ENCODE measurements around the gene WASF3.

Gene WASF3

GRCh38 chr13:26529441-26529840, 28.0 kb upstream of the WASF3 start:
- no peak for TF ChIP-seq CTCF (IDR thresholded peaks at IDR 0.05; ENCODE audit: insufficient read depth, low read length, missing control alignments)
- ChIA-PET POLR2A (no interaction called here), CTCF (interaction anchor here (1.3 kb wide), 1 partner anchor 344 kb away, joined by 6 read pairs; no protein-coding TSS in a partner anchor)
- H3K4me3 ChIP-seq (ENCODE audit: low read depth, low read length), result no peak overlapping the region
- peak; percentile 1 for DNase-seq (ENCODE audit: low read depth, low spot score)

GRCh38 chr13:26531742-26532141, 25.7 kb upstream of the WASF3 start:
- CTCF ChIA-PET, result no interaction called here
- POLR2A ChIA-PET, result no interaction called here
- DNase-seq (ENCODE audit: low read depth, low spot score), result no peak
- no peak for TF ChIP-seq CTCF (IDR thresholded peaks at IDR 0.05; ENCODE audit: insufficient read depth, low read length, missing control alignments)
- H3K4me3 ChIP-seq (ENCODE audit: low read depth, low read length), result no peak overlapping the region

GRCh38 chr13:26534036-26534726, 23.3 kb upstream of the WASF3 start:
- no peak for TF ChIP-seq CTCF (IDR thresholded peaks at IDR 0.05; ENCODE audit: insufficient read depth, low read length, missing control alignments)
- no peak for DNase-seq (ENCODE audit: low read depth, low spot score)
- H3K4me3 ChIP-seq (ENCODE audit: low read depth, low read length), result no peak overlapping the region
- POLR2A ChIA-PET, result no interaction called here
- CTCF ChIA-PET, result interaction anchor here (0.8 to 1.2 kb wide), 2 partner anchors 37 to 164 kb away, joined by 3 read pairs; no protein-coding TSS in a partner anchor

- POLR2A ChIA-PET, result no interaction called here
Observed at GRCh38 chr13:26538363-26539317, 18.8 kb upstream of the WASF3 start.

DNA sequence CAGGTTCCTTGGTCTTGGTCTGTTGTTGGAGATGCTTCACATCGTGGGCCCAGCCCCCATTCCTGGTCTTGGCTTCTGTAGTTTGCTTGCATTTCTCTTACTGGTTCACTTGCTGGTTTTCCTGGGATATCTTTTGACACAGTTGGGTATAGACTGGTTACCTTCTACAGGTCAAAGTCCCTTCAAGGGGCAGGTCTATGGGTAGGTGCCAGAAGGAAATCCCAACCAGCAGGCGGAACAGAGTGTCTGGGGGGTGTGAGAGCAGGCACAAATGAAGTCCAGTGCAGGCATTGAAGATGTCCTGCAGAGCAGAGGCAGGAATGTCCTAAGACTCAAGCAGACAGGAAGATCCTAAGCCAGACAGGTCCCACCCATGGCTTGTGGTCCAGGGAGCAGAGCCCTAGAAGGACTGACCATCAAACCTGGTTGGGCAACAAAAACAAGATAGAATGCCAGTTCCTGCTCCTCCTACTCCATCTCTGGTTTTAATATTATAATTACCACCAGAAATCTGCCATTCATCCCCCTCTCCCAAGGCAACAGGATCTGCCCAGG, 17.7 kb upstream of the WASF3 start:
- H3K4me3 ChIP-seq (ENCODE audit: low read depth, low read length), result no peak overlapping the region
- ChIA-PET POLR2A (no interaction called here), CTCF (no interaction called here)
- TF ChIP-seq CTCF (IDR thresholded peaks at IDR 0.05; ENCODE audit: insufficient read depth, low read length, missing control alignments), result no peak
- no peak for DNase-seq (ENCODE audit: low read depth, low spot score)

More at GRCh38 chr13:26538363-26539317, 18.8 kb upstream of the WASF3 start:
- DNase-seq (ENCODE audit: low read depth, low spot score), result no peak
- no peak for TF ChIP-seq CTCF (IDR thresholded peaks at IDR 0.05; ENCODE audit: insufficient read depth, low read length, missing control alignments)
- CTCF ChIA-PET, result interaction anchor here (1.0 kb wide), 1 partner anchor 160 kb away, joined by 3 read pairs; no protein-coding TSS in a partner anchor
- no peak overlapping the region for H3K4me3 ChIP-seq (ENCODE audit: low read depth, low read length)

DNA sequence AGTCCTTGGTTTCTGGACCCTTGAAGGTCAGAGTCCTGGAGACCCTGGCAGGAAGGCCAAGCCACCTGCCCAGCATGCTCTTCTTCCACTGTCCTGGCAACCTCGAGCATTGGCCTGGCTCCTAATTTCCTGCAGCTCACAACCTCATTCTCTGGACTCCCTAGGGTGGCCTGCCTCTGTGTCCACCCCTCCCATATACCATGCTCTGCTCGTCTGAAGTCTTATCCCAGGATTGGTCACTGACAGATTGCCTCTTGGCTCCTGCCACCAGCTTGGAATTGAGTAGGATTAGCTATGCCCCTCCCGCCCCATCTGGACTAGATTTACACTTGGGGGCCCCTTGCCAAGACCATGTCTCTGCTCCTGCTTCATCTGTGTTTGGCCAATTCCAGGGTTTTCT, 17.1 kb upstream of the WASF3 start:
- CTCF ChIA-PET, result no interaction called here
- POLR2A ChIA-PET, result no interaction called here
- no peak overlapping the region for H3K4me3 ChIP-seq (ENCODE audit: low read depth, low read length)
- no peak for TF ChIP-seq CTCF (IDR thresholded peaks at IDR 0.05; ENCODE audit: insufficient read depth, low read length, missing control alignments)
- DNase-seq (ENCODE audit: low read depth, low spot score), result no peak

Measured in AG04449 (cell line).